ENCODE results near the gene COL26A1.

Gene COL26A1

DNA sequence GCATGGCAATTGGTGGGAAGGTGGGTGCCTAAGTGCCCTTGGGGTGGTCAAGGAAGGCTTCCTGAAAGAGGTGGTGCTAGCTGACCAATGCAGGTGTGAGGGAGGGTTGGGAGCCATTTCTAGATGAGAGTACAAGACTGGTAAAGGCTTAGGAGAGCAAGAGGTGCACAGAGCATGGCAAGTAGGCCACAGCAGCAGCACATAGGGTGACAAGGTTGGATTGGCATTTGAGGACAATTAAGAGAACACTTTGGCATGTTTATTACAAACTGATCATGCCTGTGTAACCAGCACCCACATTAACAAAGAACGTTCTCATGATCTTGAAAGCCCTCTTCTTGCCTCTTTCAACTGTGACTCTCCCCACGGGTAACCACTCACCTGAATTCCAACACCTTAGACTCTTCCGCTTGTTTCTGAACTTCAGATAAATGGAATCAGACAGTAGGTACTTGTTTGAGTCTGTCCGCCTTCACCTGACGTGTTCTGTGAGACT lies 158.8 kb downstream of the COL26A1 start:
- no peak overlapping the region for H3K4me3 ChIP-seq (ENCODE audit: low read depth, low read length)
- no peak for TF ChIP-seq CTCF (IDR thresholded peaks at IDR 0.05; ENCODE audit: control insufficient read depth, extremely low read depth, insufficient read depth)
- DNase-seq (ENCODE audit: low read depth), result no peak

GRCh38 chr7:101522021-101522420 lies 159.3 kb downstream of the COL26A1 start:
- H3K4me3 ChIP-seq (ENCODE audit: low read depth, low read length), result no peak overlapping the region
- no peak for TF ChIP-seq CTCF (IDR thresholded peaks at IDR 0.05; ENCODE audit: control insufficient read depth, extremely low read depth, insufficient read depth)
- DNase-seq (ENCODE audit: low read depth), result no peak

- DNase-seq (ENCODE audit: low read depth), result no peak
- no peak overlapping the region for H3K4me3 ChIP-seq (ENCODE audit: low read depth, low read length)
- TF ChIP-seq CTCF (IDR thresholded peaks at IDR 0.05; ENCODE audit: control insufficient read depth, extremely low read depth, insufficient read depth), result no peak
Observed at GRCh38 chr7:101527844-101528667, 165.4 kb downstream of the COL26A1 start.

- no peak overlapping the region for H3K4me3 ChIP-seq (ENCODE audit: low read depth, low read length)
- TF ChIP-seq CTCF (IDR thresholded peaks at IDR 0.05; ENCODE audit: control insufficient read depth, extremely low read depth, insufficient read depth), result no peak
- no peak for DNase-seq (ENCODE audit: low read depth)
Observed at GRCh38 chr7:101529560-101529959, 166.9 kb downstream of the COL26A1 start.

DNA sequence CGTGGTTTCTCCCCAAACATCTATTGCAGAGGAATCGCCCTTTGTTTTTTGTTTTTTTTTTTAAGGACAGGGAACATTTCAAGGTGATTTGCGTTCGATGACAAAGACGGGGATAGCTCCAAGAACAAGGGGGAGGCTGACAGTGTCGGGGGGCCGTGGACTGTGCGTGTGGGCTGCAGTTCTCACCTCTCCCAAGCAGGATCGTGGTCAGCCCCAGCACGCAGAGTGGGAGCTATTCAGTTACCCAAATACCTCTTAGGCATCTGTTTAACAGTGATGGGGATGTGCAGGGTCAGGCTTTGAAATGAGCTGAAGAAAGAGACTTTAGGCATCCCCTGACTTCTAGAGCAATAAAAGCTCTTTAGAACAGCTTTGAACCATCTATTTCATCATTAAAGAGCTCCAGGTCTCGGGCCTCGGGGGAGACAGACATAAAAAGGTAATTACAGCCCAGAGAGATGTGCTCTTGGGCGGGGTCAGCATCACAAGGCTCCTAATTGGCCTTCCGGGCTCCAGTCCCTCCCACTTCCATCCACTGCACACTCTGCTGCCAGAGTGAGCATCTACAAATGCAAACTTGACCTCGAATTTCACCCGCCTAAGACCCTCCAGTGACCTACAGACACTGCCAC lies 169.2 kb downstream of the COL26A1 start:
- H3K4me3 ChIP-seq (ENCODE audit: low read depth, low read length), result no peak overlapping the region
- no peak for TF ChIP-seq CTCF (IDR thresholded peaks at IDR 0.05; ENCODE audit: control insufficient read depth, extremely low read depth, insufficient read depth)
- DNase-seq (ENCODE audit: low read depth), result no peak

- no peak for DNase-seq (ENCODE audit: low read depth)
- no peak for TF ChIP-seq CTCF (IDR thresholded peaks at IDR 0.05; ENCODE audit: control insufficient read depth, extremely low read depth, insufficient read depth)
- no peak overlapping the region for H3K4me3 ChIP-seq (ENCODE audit: low read depth, low read length)
Observed at GRCh38 chr7:101532400-101533102, 169.9 kb downstream of the COL26A1 start.

Data from LNCaP clone FGC (cell line).